ENCODE data around the gene CREBBP.

CREBBP gene

GRCh38 chr16:3909791-3910583 lies 29.5 kb upstream of the CREBBP start:
- Histone ChIP-seq H3K9me3 (ENCODE audit: severe bottlenecking) (no peaks in the 10 kb centered on the region), H3K4me3 (ENCODE audit: severe bottlenecking) (no peak overlapping the region), H3K4me1 (ENCODE audit: insufficient read depth, poor library complexity, severe bottlenecking) (no peaks in the 10 kb centered on the region), H3K27me3 (ENCODE audit: insufficient read depth, poor library complexity, severe bottlenecking) (no peaks in the 10 kb centered on the region), H3K36me3 (ENCODE audit: low read depth) (no peaks in the 10 kb centered on the region), H3K27ac (ENCODE audit: poor library complexity, severe bottlenecking) (no peak overlapping the region)
- no peak for ATAC-seq (ENCODE audit: low read depth)
- DNase-seq (ENCODE audit: low spot score): peak; percentile 24
- TF ChIP-seq CTCF (IDR thresholded peaks at IDR 0.05; ENCODE audit: poor library complexity, severe bottlenecking): no peak

GRCh38 chr16:3908951-3909437 lies 28.5 kb upstream of the CREBBP start:
- no peaks in the 10 kb centered on the region for H3K9me3 ChIP-seq (ENCODE audit: severe bottlenecking)
- no peak overlapping the region for H3K27ac ChIP-seq (ENCODE audit: poor library complexity, severe bottlenecking)
- no peaks in the 10 kb centered on the region for H3K4me1 ChIP-seq (ENCODE audit: insufficient read depth, poor library complexity, severe bottlenecking)
- H3K4me3 ChIP-seq (ENCODE audit: severe bottlenecking): no peak overlapping the region
- DNase-seq (ENCODE audit: low spot score): peak; percentile 32
- no peaks in the 10 kb centered on the region for H3K27me3 ChIP-seq (ENCODE audit: insufficient read depth, poor library complexity, severe bottlenecking)
- TF ChIP-seq CTCF (IDR thresholded peaks at IDR 0.05; ENCODE audit: poor library complexity, severe bottlenecking): no peak
- no peaks in the 10 kb centered on the region for H3K36me3 ChIP-seq (ENCODE audit: low read depth)
- no peak for ATAC-seq (ENCODE audit: low read depth)

- DNase-seq (ENCODE audit: low spot score) (peak; percentile 11), ATAC-seq (ENCODE audit: low read depth) (no peak)
- no peak for TF ChIP-seq CTCF (IDR thresholded peaks at IDR 0.05; ENCODE audit: poor library complexity, severe bottlenecking)
- Histone ChIP-seq H3K9me3 (ENCODE audit: severe bottlenecking) (no peaks in the 10 kb centered on the region), H3K4me3 (ENCODE audit: severe bottlenecking) (no peak overlapping the region), H3K36me3 (ENCODE audit: low read depth) (no peaks in the 10 kb centered on the region), H3K27me3 (ENCODE audit: insufficient read depth, poor library complexity, severe bottlenecking) (no peaks in the 10 kb centered on the region), H3K4me1 (ENCODE audit: insufficient read depth, poor library complexity, severe bottlenecking) (no peaks in the 10 kb centered on the region), H3K27ac (ENCODE audit: poor library complexity, severe bottlenecking) (no peak overlapping the region)
Measured at GRCh38 chr16:3907586-3907985, 27.1 kb upstream of the CREBBP start.

GRCh38 chr16:3906363-3906762 lies 25.9 kb upstream of the CREBBP start:
- Histone ChIP-seq H3K4me3 (ENCODE audit: severe bottlenecking) (no peak overlapping the region), H3K27ac (ENCODE audit: poor library complexity, severe bottlenecking) (no peak overlapping the region), H3K27me3 (ENCODE audit: insufficient read depth, poor library complexity, severe bottlenecking) (no peaks in the 10 kb centered on the region), H3K9me3 (ENCODE audit: severe bottlenecking) (no peaks in the 10 kb centered on the region), H3K36me3 (ENCODE audit: low read depth) (no peaks in the 10 kb centered on the region), H3K4me1 (ENCODE audit: insufficient read depth, poor library complexity, severe bottlenecking) (no peaks in the 10 kb centered on the region)
- no peak for TF ChIP-seq CTCF (IDR thresholded peaks at IDR 0.05; ENCODE audit: poor library complexity, severe bottlenecking)
- ATAC-seq (ENCODE audit: low read depth) (no peak), DNase-seq (ENCODE audit: low spot score) (peak; percentile 3)

- H3K27me3 ChIP-seq (ENCODE audit: insufficient read depth, poor library complexity, severe bottlenecking): no peaks in the 10 kb centered on the region
- ATAC-seq (ENCODE audit: low read depth): no peak
- DNase-seq (ENCODE audit: low spot score): peak; percentile 15
- TF ChIP-seq CTCF (IDR thresholded peaks at IDR 0.05; ENCODE audit: poor library complexity, severe bottlenecking): no peak
- H3K4me3 ChIP-seq (ENCODE audit: severe bottlenecking): no peak overlapping the region
- H3K4me1 ChIP-seq (ENCODE audit: insufficient read depth, poor library complexity, severe bottlenecking): no peaks in the 10 kb centered on the region
- no peaks in the 10 kb centered on the region for H3K36me3 ChIP-seq (ENCODE audit: low read depth)
- no peak overlapping the region for H3K27ac ChIP-seq (ENCODE audit: poor library complexity, severe bottlenecking)
- H3K9me3 ChIP-seq (ENCODE audit: severe bottlenecking): no peaks in the 10 kb centered on the region
Measured at GRCh38 chr16:3904875-3905274, 24.4 kb upstream of the CREBBP start.

Data from RWPE2 (cell line).